WTC11 (cell line): ENCODE results near the gene GHITM. TPM values are rescaled to one million over a fixed set of nuclear protein-coding genes. Genes with fewer than 3 reads are reported as not detected.
A peak's percentile ranks its signal among the peaks of the same experiment; 100 is the strongest.

Source experiments
- ATAC-seq: fragments of 200-7000 bp; cut with Tn5 transposase; 2 replicates; pipeline ENCODE4 v1.10.0; 2021; ENCODE audit warnings: mild to moderate bottlenecking, moderate library complexity
- CTCF ChIA-PET: fragments of 300-600 bp; sonication (Branson Sonifier 250); formaldehyde crosslinking; loops from one replicate; lab custom pipeline; 2021; ENCODE audit warnings: antibody characterized with exemption; lab: Charles Lee
- POLR2A ChIA-PET: fragments of 350-600 bp; sonication (Branson Sonifier 250); formaldehyde crosslinking; loops from one replicate; lab custom pipeline; 2021; ENCODE audit warnings: antibody characterized with exemption; lab: Charles Lee
- DNase-seq: peaks from one replicate; pipeline ENCODE4 v3.0.0; 2021; ENCODE audit warnings: low spot score
- H3K27ac Mint-ChIP-seq: 2 replicates; pipeline ENCODE4 v1.8.0; 2021; ENCODE audit warnings: mixed read lengths
- H3K27me3 Mint-ChIP-seq: 2 replicates; pipeline ENCODE4 v1.8.0; 2021; ENCODE audit warnings: low read depth, mild to moderate bottlenecking, moderate library complexity, mixed read lengths
- H3K36me3 Mint-ChIP-seq: 2 replicates; pipeline ENCODE4 v1.8.0; 2021; ENCODE audit warnings: mixed read lengths
- H3K4me1 Mint-ChIP-seq: 2 replicates; pipeline ENCODE4 v1.8.0; 2022; ENCODE audit warnings: mixed read lengths
- H3K4me3 Mint-ChIP-seq: 2 replicates; pipeline ENCODE4 v1.8.0; 2021; ENCODE audit warnings: mild to moderate bottlenecking, moderate library complexity, mixed read lengths
- H3K9me3 Mint-ChIP-seq: 2 replicates; pipeline ENCODE4 v1.8.0; 2021; ENCODE audit warnings: mixed read lengths
- ELF4 ChIP-seq: sonication (generic); formaldehyde crosslinking; IDR thresholded peaks from 2 replicates; pipeline ENCODE4 v1.8.1; 2022; ENCODE audit warnings: low read depth, mild to moderate bottlenecking, moderate library complexity, missing genetic modification reagents
- GTF2I ChIP-seq: fragments of 250-450 bp; sonication (Bioruptor Pico); conservative IDR thresholded peaks from 2 replicates; pipeline ENCODE4 v1.4.0; 2021; ENCODE audit warnings: mild to moderate bottlenecking
- MXD4 ChIP-seq: fragments of 250-450 bp; sonication (Bioruptor Pico); IDR thresholded peaks from 2 replicates; pipeline ENCODE4 v1.8.0; 2021; ENCODE audit warnings: mild to moderate bottlenecking, moderate library complexity, borderline replicate concordance
- NR1H2 ChIP-seq: sonication (generic); formaldehyde crosslinking; IDR thresholded peaks from 2 replicates; pipeline ENCODE4 v1.9.0; 2021; ENCODE audit warnings: mild to moderate bottlenecking, moderate library complexity, missing genetic modification reagents
- NR2C2 ChIP-seq: sonication (generic); formaldehyde crosslinking; IDR thresholded peaks from 2 replicates; pipeline ENCODE4 v1.8.0; 2022; ENCODE audit warnings: mild to moderate bottlenecking, missing genetic modification reagents
- RELA ChIP-seq: sonication (generic); formaldehyde crosslinking; IDR thresholded peaks from 2 replicates; pipeline ENCODE4 v1.8.1; 2022; ENCODE audit warnings: missing genetic modification reagents, mild to moderate bottlenecking, borderline replicate concordance
- RORB ChIP-seq: fragments of 250-450 bp; sonication (Bioruptor Pico); IDR thresholded peaks from 2 replicates; pipeline ENCODE4 v1.9.0; 2021; ENCODE audit warnings: mild to moderate bottlenecking
- TEAD1 ChIP-seq: sonication (generic); formaldehyde crosslinking; IDR thresholded peaks from 2 replicates; pipeline ENCODE4 v1.8.0; 2022; ENCODE audit warnings: mild to moderate bottlenecking, missing genetic modification reagents
- TEAD4 ChIP-seq: sonication (generic); formaldehyde crosslinking; IDR thresholded peaks from 2 replicates; pipeline ENCODE4 v1.8.0; 2022; ENCODE audit warnings: mild to moderate bottlenecking, missing genetic modification reagents
- TP53 ChIP-seq: sonication (generic); formaldehyde crosslinking; IDR thresholded peaks from 2 replicates; pipeline ENCODE4 v1.8.1; 2023; ENCODE audit warnings: mild to moderate bottlenecking, missing genetic modification reagents
- ZNF138 ChIP-seq: sonication (generic); formaldehyde crosslinking; conservative IDR thresholded peaks from 2 replicates; pipeline ENCODE4 v1.8.1; 2022; ENCODE audit warnings: mild to moderate bottlenecking, moderate library complexity, missing genetic modification reagents
- ZNF416 ChIP-seq: fragments of 250-450 bp; sonication (Bioruptor Pico); IDR thresholded peaks from 2 replicates; pipeline ENCODE4 v1.9.0; 2021; ENCODE audit warnings: mild to moderate bottlenecking, inconsistent platforms
- total RNA-seq: library from RNA; stranded (reverse); gene quantifications from 3 replicates; pipeline ENCODE4 v1.2.3, GENCODE V29; 2021
- TF ChIP-seq, protein P1 (sequence below): sonication (generic); formaldehyde crosslinking; IDR thresholded peaks from 2 replicates; pipeline ENCODE4 v1.8.1; 2023; ENCODE audit warnings: mild to moderate bottlenecking, missing genetic modification reagents
- TF ChIP-seq, protein P2 (sequence below): fragments of 250-450 bp; sonication (Bioruptor Pico); IDR thresholded peaks from 2 replicates; pipeline ENCODE4 v2.1.2; 2022; ENCODE audit warnings: mild to moderate bottlenecking, moderate library complexity
- TF ChIP-seq, protein P3 (sequence below): fragments of 250-450 bp; sonication (Bioruptor Pico); IDR thresholded peaks from 2 replicates; pipeline ENCODE4 v1.9.0; 2021; ENCODE audit warnings: moderate library complexity, mild to moderate bottlenecking, inconsistent platforms, borderline replicate concordance
- TF ChIP-seq, protein P4 (sequence below): sonication (generic); formaldehyde crosslinking; IDR thresholded peaks from 2 replicates; pipeline ENCODE4 v1.8.0; 2022; ENCODE audit warnings: mild to moderate bottlenecking, missing genetic modification reagents
- TF ChIP-seq, protein P5 (sequence below): sonication (generic); formaldehyde crosslinking; IDR thresholded peaks from 2 replicates; pipeline ENCODE4 v1.8.1; 2022; ENCODE audit warnings: low read depth, mild to moderate bottlenecking, moderate library complexity, missing genetic modification reagents, borderline replicate concordance
- TF ChIP-seq, protein P6 (sequence below): sonication (generic); formaldehyde crosslinking; IDR thresholded peaks from 2 replicates; pipeline ENCODE4 v1.8.0; 2022; ENCODE audit warnings: mild to moderate bottlenecking, missing genetic modification reagents
- TF ChIP-seq, protein P7 (sequence below): fragments of 250-450 bp; sonication (Bioruptor Pico); IDR thresholded peaks from 2 replicates; pipeline ENCODE4 v1.9.0; 2021; ENCODE audit warnings: mild to moderate bottlenecking

Gene GHITM
- total RNA-seq, 1 experiment from 2014 or later, result 97.6 TPM

DNA sequence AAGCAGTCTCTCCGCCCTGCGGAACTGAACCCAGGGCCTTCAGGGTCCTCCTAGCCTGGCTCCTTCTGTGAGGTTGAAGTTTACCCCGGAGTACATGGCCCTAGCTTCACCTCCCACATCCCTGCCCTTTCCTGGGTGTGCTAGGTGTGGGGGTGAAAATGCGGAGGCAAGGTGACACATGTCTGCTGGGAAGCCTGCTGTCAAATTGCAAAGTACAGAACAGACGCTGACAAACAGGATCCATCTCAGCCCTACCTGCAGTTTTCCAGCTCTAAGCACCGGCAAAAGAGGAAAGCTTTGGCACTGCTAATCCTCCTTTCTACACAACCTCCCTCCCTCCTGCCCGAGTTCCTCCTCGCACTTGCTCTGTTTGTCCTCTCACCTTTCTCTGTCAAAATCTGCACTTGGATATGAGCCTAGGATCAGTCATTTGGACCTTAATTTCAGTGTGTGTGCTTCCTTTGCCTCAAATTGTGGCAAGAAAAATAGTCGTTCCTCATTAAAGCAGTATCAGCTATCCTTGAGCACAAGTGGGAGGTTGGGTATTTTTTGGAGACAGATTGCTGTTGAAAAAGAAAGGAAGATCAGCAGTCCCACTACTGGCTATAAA is 19.9 kb downstream of the GHITM start:
- Mint-ChIP-seq H3K27me3 (no peaks in the 10 kb centered on the region), H3K27ac (no peak overlapping the region), H3K9me3 (no peaks in the 10 kb centered on the region), H3K36me3 (peaks cover 10% of the 10 kb centered on the region), H3K4me1 (peaks cover 64% of the 10 kb centered on the region), H3K4me3 (no peak overlapping the region)
- CTCF ChIA-PET, result interaction anchor here (1.2 to 3.7 kb wide), 3 partner anchors 11 to 78 kb away, joined by 4 to 22 read pairs (median 5); no protein-coding TSS in a partner anchor
- no peak for TF ChIP-seq ZNF416
- no peak for TF ChIP-seq NR1H2
- TF ChIP-seq, protein P1, sequence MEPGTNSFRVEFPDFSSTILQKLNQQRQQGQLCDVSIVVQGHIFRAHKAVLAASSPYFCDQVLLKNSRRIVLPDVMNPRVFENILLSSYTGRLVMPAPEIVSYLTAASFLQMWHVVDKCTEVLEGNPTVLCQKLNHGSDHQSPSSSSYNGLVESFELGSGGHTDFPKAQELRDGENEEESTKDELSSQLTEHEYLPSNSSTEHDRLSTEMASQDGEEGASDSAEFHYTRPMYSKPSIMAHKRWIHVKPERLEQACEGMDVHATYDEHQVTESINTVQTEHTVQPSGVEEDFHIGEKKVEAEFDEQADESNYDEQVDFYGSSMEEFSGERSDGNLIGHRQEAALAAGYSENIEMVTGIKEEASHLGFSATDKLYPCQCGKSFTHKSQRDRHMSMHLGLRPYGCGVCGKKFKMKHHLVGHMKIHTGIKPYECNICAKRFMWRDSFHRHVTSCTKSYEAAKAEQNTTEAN, result no peak
- TF ChIP-seq GTF2I (CRISPR knock-in tag), result no peak
- TF ChIP-seq, protein P2, sequence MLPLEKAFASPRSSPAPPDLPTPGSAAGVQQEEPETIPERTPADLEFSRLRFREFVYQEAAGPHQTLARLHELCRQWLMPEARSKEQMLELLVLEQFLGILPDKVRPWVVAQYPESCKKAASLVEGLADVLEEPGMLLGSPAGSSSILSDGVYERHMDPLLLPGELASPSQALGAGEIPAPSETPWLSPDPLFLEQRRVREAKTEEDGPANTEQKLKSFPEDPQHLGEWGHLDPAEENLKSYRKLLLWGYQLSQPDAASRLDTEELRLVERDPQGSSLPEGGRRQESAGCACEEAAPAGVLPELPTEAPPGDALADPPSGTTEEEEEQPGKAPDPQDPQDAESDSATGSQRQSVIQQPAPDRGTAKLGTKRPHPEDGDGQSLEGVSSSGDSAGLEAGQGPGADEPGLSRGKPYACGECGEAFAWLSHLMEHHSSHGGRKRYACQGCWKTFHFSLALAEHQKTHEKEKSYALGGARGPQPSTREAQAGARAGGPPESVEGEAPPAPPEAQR (CRISPR knock-in tag), result no peak
- TF ChIP-seq, protein P3, sequence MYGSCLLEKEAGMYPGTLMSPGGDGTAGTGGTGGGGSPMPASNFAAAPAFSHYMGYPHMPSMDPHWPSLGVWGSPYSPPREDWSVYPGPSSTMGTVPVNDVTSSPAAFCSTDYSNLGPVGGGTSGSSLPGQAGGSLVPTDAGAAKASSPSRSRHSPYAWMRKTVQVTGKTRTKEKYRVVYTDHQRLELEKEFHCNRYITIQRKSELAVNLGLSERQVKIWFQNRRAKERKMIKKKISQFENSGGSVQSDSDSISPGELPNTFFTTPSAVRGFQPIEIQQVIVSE, result no peak
- no peak for TF ChIP-seq TP53 (CRISPR knock-in tag)
- TF ChIP-seq RELA, result no peak
- TF ChIP-seq TEAD4, result no peak
- TF ChIP-seq, protein P4, sequence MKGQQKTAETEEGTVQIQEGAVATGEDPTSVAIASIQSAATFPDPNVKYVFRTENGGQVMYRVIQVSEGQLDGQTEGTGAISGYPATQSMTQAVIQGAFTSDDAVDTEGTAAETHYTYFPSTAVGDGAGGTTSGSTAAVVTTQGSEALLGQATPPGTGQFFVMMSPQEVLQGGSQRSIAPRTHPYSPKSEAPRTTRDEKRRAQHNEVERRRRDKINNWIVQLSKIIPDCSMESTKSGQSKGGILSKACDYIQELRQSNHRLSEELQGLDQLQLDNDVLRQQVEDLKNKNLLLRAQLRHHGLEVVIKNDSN (CRISPR knock-in tag), result no peak
- TF ChIP-seq RORB (CRISPR knock-in tag), result no peak
- POLR2A ChIA-PET, result interaction anchor here (1.5 kb wide), 1 partner anchor 20 kb away, joined by 5 read pairs; the partner anchor contains the start of gene GHITM
- DNase-seq (no peak), ATAC-seq (peak; percentile 12; the same call in 1 of the 2 replicates)

DNA sequence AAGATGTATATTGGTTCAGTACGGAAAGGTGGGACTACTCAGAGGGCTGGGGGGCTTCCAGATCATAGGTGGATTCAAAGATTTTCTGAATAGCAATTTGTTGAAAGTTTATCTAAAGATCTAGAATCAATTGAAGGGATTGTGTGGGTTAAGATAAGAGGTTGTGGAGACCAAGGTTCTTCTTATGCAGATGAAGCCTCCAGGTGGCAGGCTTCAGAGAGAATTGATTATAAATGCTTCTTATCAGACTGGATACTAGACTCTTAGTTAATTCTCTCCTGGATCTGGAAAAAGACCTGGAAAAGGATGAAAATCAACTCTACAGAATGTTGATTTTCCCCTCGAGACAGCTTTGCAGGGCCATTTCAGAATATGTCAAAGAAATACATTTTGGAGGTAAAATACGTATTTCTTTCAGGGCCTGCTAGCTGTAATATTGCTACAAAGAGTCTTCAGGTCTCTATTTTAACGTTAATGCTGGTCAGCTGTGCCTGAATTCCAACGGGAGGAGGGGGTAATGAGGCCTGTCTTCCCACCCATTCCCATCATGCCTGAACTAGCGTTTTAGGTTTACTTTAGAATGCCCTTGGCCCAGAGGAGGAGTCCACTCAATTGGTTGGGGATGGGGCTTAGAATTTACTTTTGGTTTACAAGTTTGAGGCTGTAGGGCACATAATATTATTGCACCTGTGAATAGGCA is 21.5 kb downstream of the GHITM start:
- DNase-seq (no peak), ATAC-seq (peak; percentile 35; the same call in 1 of the 2 replicates)
- Mint-ChIP-seq H3K27ac (no peak overlapping the region; the same call in 1 of the 2 replicates), H3K9me3 (no peaks in the 10 kb centered on the region), H3K36me3 (no peaks in the 10 kb centered on the region), H3K4me1 (peaks cover 76% of the 10 kb centered on the region), H3K4me3 (peak overlapping the region; percentile 12; the same call in 1 of the 2 replicates), H3K27me3 (peaks cover 5% of the 10 kb centered on the region; the same call in 1 of the 2 replicates)
- TF ChIP-seq, protein P5, sequence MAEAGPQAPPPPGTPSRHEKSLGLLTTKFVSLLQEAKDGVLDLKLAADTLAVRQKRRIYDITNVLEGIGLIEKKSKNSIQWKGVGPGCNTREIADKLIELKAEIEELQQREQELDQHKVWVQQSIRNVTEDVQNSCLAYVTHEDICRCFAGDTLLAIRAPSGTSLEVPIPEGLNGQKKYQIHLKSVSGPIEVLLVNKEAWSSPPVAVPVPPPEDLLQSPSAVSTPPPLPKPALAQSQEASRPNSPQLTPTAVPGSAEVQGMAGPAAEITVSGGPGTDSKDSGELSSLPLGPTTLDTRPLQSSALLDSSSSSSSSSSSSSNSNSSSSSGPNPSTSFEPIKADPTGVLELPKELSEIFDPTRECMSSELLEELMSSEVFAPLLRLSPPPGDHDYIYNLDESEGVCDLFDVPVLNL (CRISPR knock-in tag), result no peak
- TF ChIP-seq ZNF416 (no peak), TEAD1 (peak; percentile 84; the same call in 1 of the 2 replicates)
- ChIA-PET CTCF (interaction anchor here (1.0 to 1.5 kb wide), 4 partner anchors 13 to 379 kb away, joined by 3 to 4 read pairs (median 4); partner anchors contain the start of gene GHITM), POLR2A (no interaction called here)

DNA sequence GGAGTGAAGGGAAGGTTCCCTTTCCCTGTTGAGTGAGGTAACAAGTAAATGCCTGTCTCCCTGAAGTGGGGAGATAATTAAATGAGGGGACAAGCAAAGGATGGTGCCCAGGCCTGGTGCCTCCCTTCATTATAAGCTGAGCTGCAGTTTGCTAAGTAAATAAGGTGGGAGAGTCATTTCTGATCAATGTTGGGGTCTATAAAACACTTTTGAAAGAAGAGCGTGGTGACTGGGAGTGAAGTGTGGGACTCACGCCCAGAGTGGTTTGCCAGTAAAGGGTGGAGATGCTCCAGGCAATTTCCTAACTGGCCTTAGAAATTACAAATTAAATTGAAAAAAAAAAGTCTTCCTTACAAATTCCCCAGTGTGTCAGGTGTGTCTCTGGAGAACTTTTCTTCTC is 24.7 kb downstream of the GHITM start:
- DNase-seq (no peak), ATAC-seq (no peak)
- Mint-ChIP-seq H3K9me3 (peaks cover 8% of the 10 kb centered on the region; the same call in 1 of the 2 replicates), H3K36me3 (no peaks in the 10 kb centered on the region), H3K4me1 (peaks cover 74% of the 10 kb centered on the region), H3K27ac (0 out of 2 replicates have a peak overlapping the region, but pooled peaks have one; percentile 85), H3K4me3 (peak overlapping the region; percentile 47), H3K27me3 (peaks cover 5% of the 10 kb centered on the region; the same call in 1 of the 2 replicates)
- POLR2A ChIA-PET, result no interaction called here
- CTCF ChIA-PET, result interaction anchor here (1.1 to 3.3 kb wide), 5 partner anchors 13 to 88 kb away, joined by 3 to 21 read pairs (median 6); no protein-coding TSS in a partner anchor
- TF ChIP-seq, protein P1, result no peak
- TF ChIP-seq, protein P6, sequence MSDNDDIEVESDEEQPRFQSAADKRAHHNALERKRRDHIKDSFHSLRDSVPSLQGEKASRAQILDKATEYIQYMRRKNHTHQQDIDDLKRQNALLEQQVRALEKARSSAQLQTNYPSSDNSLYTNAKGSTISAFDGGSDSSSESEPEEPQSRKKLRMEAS (CRISPR knock-in tag), result no peak
- TF ChIP-seq MXD4 (CRISPR knock-in tag) (no peak), NR2C2 (CRISPR knock-in tag) (no peak), ZNF138 (CRISPR knock-in tag) (no peak), ELF4 (CRISPR knock-in tag) (no peak)
- TF ChIP-seq, protein P7, sequence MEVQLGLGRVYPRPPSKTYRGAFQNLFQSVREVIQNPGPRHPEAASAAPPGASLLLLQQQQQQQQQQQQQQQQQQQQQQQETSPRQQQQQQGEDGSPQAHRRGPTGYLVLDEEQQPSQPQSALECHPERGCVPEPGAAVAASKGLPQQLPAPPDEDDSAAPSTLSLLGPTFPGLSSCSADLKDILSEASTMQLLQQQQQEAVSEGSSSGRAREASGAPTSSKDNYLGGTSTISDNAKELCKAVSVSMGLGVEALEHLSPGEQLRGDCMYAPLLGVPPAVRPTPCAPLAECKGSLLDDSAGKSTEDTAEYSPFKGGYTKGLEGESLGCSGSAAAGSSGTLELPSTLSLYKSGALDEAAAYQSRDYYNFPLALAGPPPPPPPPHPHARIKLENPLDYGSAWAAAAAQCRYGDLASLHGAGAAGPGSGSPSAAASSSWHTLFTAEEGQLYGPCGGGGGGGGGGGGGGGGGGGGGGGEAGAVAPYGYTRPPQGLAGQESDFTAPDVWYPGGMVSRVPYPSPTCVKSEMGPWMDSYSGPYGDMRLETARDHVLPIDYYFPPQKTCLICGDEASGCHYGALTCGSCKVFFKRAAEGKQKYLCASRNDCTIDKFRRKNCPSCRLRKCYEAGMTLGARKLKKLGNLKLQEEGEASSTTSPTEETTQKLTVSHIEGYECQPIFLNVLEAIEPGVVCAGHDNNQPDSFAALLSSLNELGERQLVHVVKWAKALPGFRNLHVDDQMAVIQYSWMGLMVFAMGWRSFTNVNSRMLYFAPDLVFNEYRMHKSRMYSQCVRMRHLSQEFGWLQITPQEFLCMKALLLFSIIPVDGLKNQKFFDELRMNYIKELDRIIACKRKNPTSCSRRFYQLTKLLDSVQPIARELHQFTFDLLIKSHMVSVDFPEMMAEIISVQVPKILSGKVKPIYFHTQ, result no peak
